ENCODE data around the gene ALPK1.

DNA sequence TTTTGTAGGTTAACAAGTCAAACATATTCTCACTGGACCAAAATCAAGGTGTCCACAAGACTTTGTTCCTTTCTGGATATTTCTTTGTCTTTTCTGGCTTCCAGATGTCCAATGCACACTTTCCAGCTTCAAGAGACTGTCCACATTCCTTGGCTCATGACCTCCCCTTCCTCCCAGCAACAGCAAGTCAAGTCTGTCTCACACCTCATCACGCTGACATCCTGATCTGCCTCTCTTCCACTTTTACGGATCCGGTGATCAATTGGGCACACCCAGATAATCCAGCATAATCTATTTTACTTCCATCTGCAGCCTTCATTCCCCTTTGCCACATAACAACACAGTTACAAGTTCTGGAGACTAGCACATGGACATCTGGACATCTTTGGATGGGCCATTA is 21.1 kb upstream of the ALPK1 start:
- TF ChIP-seq CTCF (IDR thresholded peaks at IDR 0.05) (no peak), EP300 (IDR thresholded peaks at IDR 0.05) (no peak), POLR2A (IDR thresholded peaks at IDR 0.05) (no peak), POLR2AphosphoS5 (IDR thresholded peaks at IDR 0.05) (no peak)

Data from sigmoid colon (tissue), 4 donors.